Hair follicle dermal papilla cell (primary cell): ENCODE data around the gene TMEM209. TPM values are rescaled to one million over a fixed set of nuclear protein-coding genes. Genes with fewer than 3 reads are reported as not detected.

Experiments used
- total RNA-seq: library from RNA; depleted of rRNA; stranded (reverse); fragments of >200 nt; gene quantifications from 2 replicates; pipeline ENCODE4 v1.2.3, GENCODE V29; 2012

TMEM209 gene
- total RNA-seq: 19.1 and 21.4 TPM in 2 replicates

GRCh38 chr7:130205084-130205947 is at the start of gene TMEM209:
TSS of gene TMEM209 (minus strand) at chr7:130205406. CDS start at chr7:130205375, 31 bp downstream.

DNA sequence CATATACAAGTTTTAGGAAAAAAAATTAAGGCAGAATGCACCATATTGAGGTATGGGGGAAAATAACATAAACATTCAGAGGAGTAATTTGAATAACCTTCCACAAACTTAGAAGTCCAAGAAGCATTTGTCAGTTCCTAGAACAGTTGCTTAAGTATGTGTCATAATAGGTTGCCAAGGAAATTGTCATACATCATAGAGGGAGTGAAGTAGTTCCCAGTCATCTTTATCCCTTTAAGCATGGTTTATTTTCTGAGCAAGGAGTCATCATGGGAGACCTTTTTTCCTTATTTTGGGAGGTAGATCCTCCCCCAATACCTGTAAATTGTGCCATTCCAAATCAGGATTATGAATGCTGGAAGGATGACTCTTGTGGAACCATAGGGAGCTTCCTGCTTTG is 2.4 kb upstream of the TMEM209 start, which contains the start of gene SSMEM1:
TSS of gene SSMEM1 (plus strand) at position 219 of the 400 bp plus-strand sequence. CDS start at position 270, 51 bp downstream.

Other genes with a start within 250 kb of the TMEM209 start
- 16.2 and 17.0 TPM in 2 replicates for gene ZC3HC1, start 154.0 kb downstream of the TMEM209 start, total RNA-seq
- gene KLHDC10, start 134.9 kb downstream of the TMEM209 start, total RNA-seq: 29.9 and 30.8 TPM in 2 replicates
- gene SSMEM1, start 2.5 kb upstream of the TMEM209 start, total RNA-seq: not detected in 2 replicates
- gene CPA2, start 61.5 kb upstream of the TMEM209 start, total RNA-seq: not detected in 2 replicates
- 6.8 and 7.0 TPM in 2 replicates for gene CPA4, start 87.8 kb upstream of the TMEM209 start, total RNA-seq
- 0.16 TPM in 1 of 2 replicates, not detected in the other for gene CPA5, start 139.4 kb upstream of the TMEM209 start, total RNA-seq
- not detected in 2 replicates for gene CPA1, start 175.1 kb upstream of the TMEM209 start, total RNA-seq
- gene CEP41, start 235.6 kb upstream of the TMEM209 start, total RNA-seq: 15.9 and 16.3 TPM in 2 replicates